Aorta (tissue), 5 donors: ENCODE data around the gene ASIC3. TPM values are rescaled to one million over a fixed set of nuclear protein-coding genes. Genes with fewer than 3 reads are reported as not detected.
A peak's percentile ranks its signal among the peaks of the same experiment; 100 is the strongest.
"Not testable (repeated sequence)": the region's sequence is repeated elsewhere in the genome, so short reads cannot be mapped to it uniquely, and the experiment has no call there.

Source experiments
- ATAC-seq: fragments of 200-7000 bp; cut with Tn5 transposase; one replicate; pipeline ENCODE4 v1.9.1; 2022; ENCODE audit warnings: moderate library complexity; ENCODE audit not compliant: low FRiP score
- DNase-seq, 2 donors: peaks; one replicate each; pipeline ENCODE4 v3.0.0-alpha.2; 2020
- H3K27ac ChIP-seq, 2 donors: one replicate each; pipeline ENCODE4 v1.5.1; 2013; ENCODE audit warnings: low read length in 2 of 2, mild to moderate bottlenecking in 2 of 2, moderate library complexity in 2 of 2, control low read depth in 1 of 2, inconsistent platforms in 1 of 2, low read depth in 1 of 2
- H3K27me3 ChIP-seq, 2 donors: one replicate each; pipeline ENCODE4 v1.6.1; 2013; ENCODE audit warnings: control low read depth in 1 of 2, low read length in 1 of 2, mild to moderate bottlenecking in 1 of 2, moderate library complexity in 1 of 2; ENCODE audit not compliant: insufficient read depth in 2 of 2, control insufficient read depth in 1 of 2
- H3K36me3 ChIP-seq, 2 donors: one replicate each; pipeline ENCODE4 v1.6.1; 2013; ENCODE audit warnings: control low read depth in 1 of 2, low read length in 1 of 2, mild to moderate bottlenecking in 1 of 2; ENCODE audit not compliant: insufficient read depth in 2 of 2, control insufficient read depth in 1 of 2
- H3K4me1 ChIP-seq, 2 donors: one replicate each; pipeline ENCODE4 v1.6.1; 2013; ENCODE audit warnings: low read length in 2 of 2, control low read depth in 1 of 2, mild to moderate bottlenecking in 1 of 2, moderate library complexity in 1 of 2; ENCODE audit not compliant: insufficient read depth in 2 of 2, control insufficient read depth in 1 of 2
- H3K4me3 ChIP-seq, 2 donors: one replicate each; pipeline ENCODE4 v1.5.1; 2013; ENCODE audit warnings: low read length in 2 of 2, control low read depth in 1 of 2, mild to moderate bottlenecking in 1 of 2
- H3K9me3 ChIP-seq: one replicate; pipeline ENCODE4 v1.6.1; 2013; ENCODE audit warnings: mild to moderate bottlenecking, low read length; ENCODE audit not compliant: control insufficient read depth
- WGBS, 2 donors: extraction: QIAGEN DNeasy Blood & Tissue Kit; methylation state at CpG; one replicate each; pipeline ENCODE4 v1.1.7; 2013; 5-methylcytosine and 5-hydroxymethylcytosine counted together
- intact Hi-C, 2 donors: fragments of 100-400 bp; cut with DNase I; formaldehyde crosslinking; loops; one replicate each; pipeline versions ENCODE4 v1.14.2 to v1.15.0; 2022
- polyA plus RNA-seq, 2 donors: library from polyadenylated mRNA; stranded (reverse); fragments of 200-250 nt; gene quantifications; one replicate each; pipeline ENCODE4 v1.2.3, GENCODE V29; 2013
- total RNA-seq, 2 donors: library from RNA; stranded (reverse); fragmentation: NEBNext Ultra II Directional; extraction: Animal tissue kit (Norgen Biotek cat#: 25700); gene quantifications; one replicate each; pipeline ENCODE4 v1.2.1, GENCODE V29; 2021
- donor health status: healthy with polysubstance abuse.
- donor health status: Bipolar disorder and iron deficiency.
- donor health status: DM: no; HTN: no; CAD: no.
- donor health status: DM: no; HTN: no; CAD: no.
- donor health status: DM: yes; HTN: yes; CAD: no.

Gene ASIC3
- total and polyA plus RNA-seq, 4 donors, result 1.7 to 7.1 (median 2.9) TPM; not detected in 1

DNA sequence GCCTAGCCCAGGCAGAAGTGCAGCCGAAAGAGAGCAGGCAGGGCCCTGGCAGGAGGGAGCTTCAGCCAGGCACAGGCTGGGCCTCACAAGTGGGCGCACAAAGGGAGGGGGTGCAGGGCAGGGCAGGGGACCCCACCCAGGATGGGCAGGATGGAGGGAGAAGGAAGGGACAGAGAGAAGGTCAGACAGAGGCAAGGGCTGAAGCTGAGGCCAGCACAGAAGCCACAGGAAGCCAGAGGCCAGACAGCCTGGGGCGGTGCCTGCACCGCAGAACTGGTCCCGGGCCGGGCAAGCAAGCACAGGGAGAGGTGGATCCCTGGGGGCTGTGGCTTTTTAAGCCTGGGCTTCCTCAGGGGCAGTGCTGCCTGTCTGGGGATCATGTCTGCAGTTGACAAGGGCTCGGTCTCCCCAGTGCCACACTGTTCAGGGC lies 40.8 kb upstream of the ASIC3 start:
- peak; percentile 2 for ATAC-seq

GRCh38 chr7:151008143-151008510 lies 40.2 kb upstream of the ASIC3 start:
- no peaks in the 10 kb centered on the region for H3K27me3 ChIP-seq
- intact Hi-C loops, result loop anchor here in 1 of 2 donors (5.0 kb wide), 1 partner anchor 111 kb away; no protein-coding TSS in a partner anchor
- peak in 1 of 2 donors; percentile 41 for DNase-seq

More for the DNA sequence above, 40.8 kb upstream of the ASIC3 start:
- H3K36me3 ChIP-seq, result no peaks in the 10 kb centered on the region
- no peaks in the 10 kb centered on the region for H3K4me1 ChIP-seq
- H3K9me3 ChIP-seq, result no peaks in the 10 kb centered on the region
- H3K27ac ChIP-seq, result no peak overlapping the region
- no peak overlapping the region for H3K4me3 ChIP-seq
- peak in 1 of 2 donors; percentile 45 for DNase-seq
- no peaks in the 10 kb centered on the region for H3K27me3 ChIP-seq
- WGBS, 2 donors, result 63 to 86% methylated on average over 7 of the region's 7 CpGs
- intact Hi-C loops, result loop anchor here in 1 of 2 donors (5.0 kb wide), 1 partner anchor 110 kb away; no protein-coding TSS in a partner anchor

GRCh38 chr7:151008511-151009323 lies 39.6 kb upstream of the ASIC3 start:
- H3K9me3 ChIP-seq, result no peaks in the 10 kb centered on the region
- peak; percentile 77 to 90 for DNase-seq
- no peaks in the 10 kb centered on the region for H3K36me3 ChIP-seq
- H3K27ac ChIP-seq, result no peak overlapping the region
- H3K4me1 ChIP-seq, result no peaks in the 10 kb centered on the region
- peak; percentile 75 for ATAC-seq
- no peaks in the 10 kb centered on the region for H3K27me3 ChIP-seq
- no peak overlapping the region for H3K4me3 ChIP-seq
- WGBS, 2 donors, result 34 to 38% methylated on average over 38 to 40 of the region's 40 CpGs
- intact Hi-C loops, result loop anchor here in 1 of 2 donors (5.0 kb wide), 1 partner anchor 111 kb away; no protein-coding TSS in a partner anchor

More at GRCh38 chr7:151008143-151008510, 40.2 kb upstream of the ASIC3 start:
- H3K4me1 ChIP-seq, result no peaks in the 10 kb centered on the region
- no peaks in the 10 kb centered on the region for H3K9me3 ChIP-seq
- WGBS, 2 donors, result 57% methylated on average over 11 of the region's 11 CpGs
- ATAC-seq, result no peak
- H3K4me3 ChIP-seq, result no peak overlapping the region
- no peak overlapping the region for H3K27ac ChIP-seq
- H3K36me3 ChIP-seq, result no peaks in the 10 kb centered on the region

DNA sequence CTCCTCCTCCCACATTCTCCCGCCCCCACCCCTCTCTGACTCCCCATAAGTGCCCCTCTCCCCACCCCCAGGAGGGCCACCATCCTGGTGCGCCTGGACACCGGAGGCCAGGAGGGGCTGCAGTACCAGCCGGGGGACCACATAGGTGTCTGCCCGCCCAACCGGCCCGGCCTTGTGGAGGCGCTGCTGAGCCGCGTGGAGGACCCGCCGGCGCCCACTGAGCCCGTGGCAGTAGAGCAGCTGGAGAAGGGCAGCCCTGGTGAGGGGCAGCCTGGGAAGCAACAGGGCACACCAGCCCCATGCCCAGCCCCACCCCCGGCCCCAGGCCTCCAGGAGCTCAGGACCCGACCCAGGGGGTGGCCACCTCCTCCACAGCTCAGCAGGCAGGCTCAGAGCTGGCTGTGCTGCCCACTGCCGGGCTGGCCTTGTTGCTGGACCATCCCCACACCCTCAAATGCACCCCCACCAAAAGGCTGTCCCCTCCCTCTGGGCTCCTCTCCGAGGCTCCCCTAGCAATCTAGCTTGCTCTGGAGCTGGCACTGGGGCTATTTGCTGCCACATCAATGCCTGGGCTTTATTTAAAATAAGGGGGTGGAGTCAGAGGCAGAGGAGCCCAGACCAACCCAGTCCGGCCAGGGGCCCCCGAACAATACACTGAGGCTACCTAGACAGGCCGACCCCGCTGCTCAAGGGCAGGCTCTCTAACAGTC lies 38.8 kb upstream of the ASIC3 start:
- Histone ChIP-seq H3K36me3 (no peaks in the 10 kb centered on the region), H3K9me3 (no peaks in the 10 kb centered on the region), H3K4me1 (no peaks in the 10 kb centered on the region), H3K4me3 (no peak overlapping the region), H3K27ac (no peak overlapping the region), H3K27me3 (no peaks in the 10 kb centered on the region)
- intact Hi-C loops, result loop anchor here in 1 of 2 donors (5.0 kb wide), 1 partner anchor 112 kb away; no protein-coding TSS in a partner anchor
- ATAC-seq, result no peak
- 51 to 56% methylated on average over 19 to 22 of the region's 22 CpGs for WGBS, 2 donors
- peak in 1 of 2 donors; percentile 38 for DNase-seq

DNA sequence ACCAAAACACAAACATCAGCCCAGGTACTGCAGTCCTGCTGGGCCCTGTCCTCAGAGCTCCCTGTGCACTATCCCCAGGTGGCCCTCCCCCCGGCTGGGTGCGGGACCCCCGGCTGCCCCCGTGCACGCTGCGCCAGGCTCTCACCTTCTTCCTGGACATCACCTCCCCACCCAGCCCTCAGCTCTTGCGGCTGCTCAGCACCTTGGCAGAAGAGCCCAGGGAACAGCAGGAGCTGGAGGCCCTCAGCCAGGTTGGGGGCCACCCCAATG lies 38.4 kb upstream of the ASIC3 start:
- Histone ChIP-seq H3K9me3 (no peaks in the 10 kb centered on the region), H3K36me3 (no peaks in the 10 kb centered on the region), H3K27me3 (no peaks in the 10 kb centered on the region), H3K4me3 (no peak overlapping the region), H3K4me1 (no peaks in the 10 kb centered on the region), H3K27ac (no peak overlapping the region)
- intact Hi-C loops, result no loop called here
- DNase-seq, result no peak
- WGBS, 2 donors, result 25 to 53% methylated on average over 7 of the region's 7 CpGs
- no peak for ATAC-seq

DNA sequence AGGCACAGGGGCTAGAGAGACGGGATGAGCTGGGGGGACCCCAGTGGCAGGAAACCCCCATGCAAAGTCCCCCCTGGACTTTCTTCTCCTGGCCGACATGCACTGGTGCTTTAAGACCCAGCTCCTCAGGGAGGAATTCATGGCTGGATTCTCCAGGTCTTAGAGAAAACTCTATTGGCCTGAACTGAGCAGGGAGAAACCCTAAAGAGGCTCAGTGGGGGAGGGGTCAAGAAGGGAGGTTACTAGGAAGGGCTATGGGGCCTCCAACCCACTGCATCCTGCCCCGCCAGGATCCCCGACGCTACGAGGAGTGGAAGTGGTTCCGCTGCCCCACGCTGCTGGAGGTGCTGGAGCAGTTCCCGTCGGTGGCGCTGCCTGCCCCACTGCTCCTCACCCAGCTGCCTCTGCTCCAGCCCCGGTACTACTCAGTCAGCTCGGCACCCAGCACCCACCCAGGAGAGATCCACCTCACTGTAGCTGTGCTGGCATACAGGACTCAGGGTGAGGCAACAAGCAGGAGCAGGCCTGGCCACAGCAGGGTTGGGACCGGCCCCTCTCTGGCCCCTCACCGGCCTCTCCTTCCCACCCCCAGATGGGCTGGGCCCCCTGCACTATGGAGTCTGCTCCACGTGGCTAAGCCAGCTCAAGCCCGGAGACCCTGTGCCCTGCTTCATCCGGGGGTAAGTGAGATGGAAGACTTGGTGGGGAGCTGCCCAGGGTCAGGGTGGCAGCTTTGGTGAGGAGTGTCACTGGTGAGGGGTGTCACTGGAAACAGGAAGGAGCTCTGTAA lies 37.8 kb upstream of the ASIC3 start:
- no peaks in the 10 kb centered on the region for H3K27me3 ChIP-seq
- H3K4me1 ChIP-seq, result no peaks in the 10 kb centered on the region
- no peak overlapping the region for H3K4me3 ChIP-seq
- WGBS, 2 donors, result 23 to 29% methylated on average over 16 to 18 of the region's 18 CpGs
- DNase-seq, result no peak
- H3K36me3 ChIP-seq, result no peaks in the 10 kb centered on the region
- no peaks in the 10 kb centered on the region for H3K9me3 ChIP-seq
- intact Hi-C loops, result no loop called here
- ATAC-seq, result no peak
- no peak overlapping the region for H3K27ac ChIP-seq

DNA sequence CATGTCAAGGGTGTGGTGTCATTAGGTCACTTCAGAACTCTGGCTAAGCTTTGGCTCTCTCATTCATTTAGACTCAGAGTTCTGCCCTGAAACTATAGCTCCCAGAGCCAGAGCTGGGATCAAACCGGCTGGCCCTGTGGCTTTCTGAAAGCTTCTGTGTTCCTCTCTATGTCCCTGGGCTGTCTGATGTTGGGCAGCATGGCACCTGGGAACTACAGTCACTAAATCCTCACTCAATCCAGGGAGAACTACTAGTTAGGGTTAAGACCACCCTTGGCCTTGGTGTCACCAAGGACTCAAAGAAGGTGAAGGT lies 37.3 kb upstream of the ASIC3 start:
- Histone ChIP-seq H3K27ac (no peak overlapping the region), H3K4me1 (no peaks in the 10 kb centered on the region), H3K36me3 (no peaks in the 10 kb centered on the region), H3K27me3 (no peaks in the 10 kb centered on the region), H3K4me3 (no peak overlapping the region), H3K9me3 (no peaks in the 10 kb centered on the region)
- ATAC-seq (no peak), DNase-seq (no peak)
- WGBS, 2 donors, result 67 to 70% methylated on average over 1 of the region's 1 CpG
- intact Hi-C loops, result no loop called here

GRCh38 chr7:151011616-151012015 lies 36.7 kb upstream of the ASIC3 start:
- H3K4me3 ChIP-seq, ATAC-seq, H3K27ac ChIP-seq, H3K4me1 ChIP-seq, H3K36me3 ChIP-seq, H3K27me3 ChIP-seq, H3K9me3 ChIP-seq, DNase-seq, intact Hi-C loops: not testable (repeated sequence)
- 87 to 94% methylated on average over 12 of the region's 12 CpGs for WGBS, 2 donors
